ENCODE results near the gene FER1L5.

The FER1L5 gene

DNA sequence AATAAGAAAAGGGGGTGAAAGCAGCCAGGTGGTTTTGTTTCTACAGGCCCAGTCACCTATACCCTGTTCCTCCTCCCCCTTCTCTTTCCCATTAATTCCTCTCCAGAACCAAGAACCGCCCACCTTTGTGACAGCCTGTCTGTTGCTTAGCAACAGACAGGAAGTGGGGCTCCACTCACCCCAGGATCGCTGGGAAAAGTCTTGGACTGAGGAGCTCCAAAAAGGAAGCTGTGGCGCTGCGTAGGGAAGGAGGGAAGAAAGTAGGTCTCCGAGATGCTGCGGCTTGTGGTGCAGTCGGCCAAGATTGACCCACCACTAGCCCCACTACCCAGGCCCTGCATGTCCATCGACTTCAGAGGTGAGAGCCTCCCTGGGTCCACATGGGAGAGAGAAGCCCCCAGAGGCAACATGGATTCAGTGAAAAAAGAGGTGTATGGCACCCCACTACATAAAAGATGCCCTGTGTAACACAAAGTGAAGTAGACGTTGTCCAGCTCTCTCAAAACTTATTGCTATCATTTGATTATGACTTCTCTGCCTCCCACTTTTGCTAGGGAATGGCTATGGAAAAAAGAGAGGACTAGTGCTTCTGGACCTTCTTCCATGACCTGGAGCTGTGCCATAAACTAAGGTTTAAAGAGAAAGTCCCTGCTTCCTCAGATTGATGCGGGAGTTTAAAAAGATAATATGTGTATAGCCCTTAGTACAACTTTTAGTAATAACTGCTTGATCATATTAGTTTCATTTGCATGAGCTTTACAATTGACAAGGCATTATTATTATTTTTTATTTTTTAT lies at the start of gene FER1L5:
Gene FER1L5 (plus strand): TSS at position 201 of the 797 bp plus-strand sequence. CDS start 73 bp downstream, at position 274.
- TF ChIP-seq, protein P1, sequence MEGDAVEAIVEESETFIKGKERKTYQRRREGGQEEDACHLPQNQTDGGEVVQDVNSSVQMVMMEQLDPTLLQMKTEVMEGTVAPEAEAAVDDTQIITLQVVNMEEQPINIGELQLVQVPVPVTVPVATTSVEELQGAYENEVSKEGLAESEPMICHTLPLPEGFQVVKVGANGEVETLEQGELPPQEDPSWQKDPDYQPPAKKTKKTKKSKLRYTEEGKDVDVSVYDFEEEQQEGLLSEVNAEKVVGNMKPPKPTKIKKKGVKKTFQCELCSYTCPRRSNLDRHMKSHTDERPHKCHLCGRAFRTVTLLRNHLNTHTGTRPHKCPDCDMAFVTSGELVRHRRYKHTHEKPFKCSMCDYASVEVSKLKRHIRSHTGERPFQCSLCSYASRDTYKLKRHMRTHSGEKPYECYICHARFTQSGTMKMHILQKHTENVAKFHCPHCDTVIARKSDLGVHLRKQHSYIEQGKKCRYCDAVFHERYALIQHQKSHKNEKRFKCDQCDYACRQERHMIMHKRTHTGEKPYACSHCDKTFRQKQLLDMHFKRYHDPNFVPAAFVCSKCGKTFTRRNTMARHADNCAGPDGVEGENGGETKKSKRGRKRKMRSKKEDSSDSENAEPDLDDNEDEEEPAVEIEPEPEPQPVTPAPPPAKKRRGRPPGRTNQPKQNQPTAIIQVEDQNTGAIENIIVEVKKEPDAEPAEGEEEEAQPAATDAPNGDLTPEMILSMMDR (IDR thresholded peaks at IDR 0.05; ENCODE audit: borderline replicate concordance, insufficient read depth, low read depth, low read length) = no peak
- no peak within 1 kb of the TSS for H3K4me3 ChIP-seq (ENCODE audit: low read depth, low read length)

DNA sequence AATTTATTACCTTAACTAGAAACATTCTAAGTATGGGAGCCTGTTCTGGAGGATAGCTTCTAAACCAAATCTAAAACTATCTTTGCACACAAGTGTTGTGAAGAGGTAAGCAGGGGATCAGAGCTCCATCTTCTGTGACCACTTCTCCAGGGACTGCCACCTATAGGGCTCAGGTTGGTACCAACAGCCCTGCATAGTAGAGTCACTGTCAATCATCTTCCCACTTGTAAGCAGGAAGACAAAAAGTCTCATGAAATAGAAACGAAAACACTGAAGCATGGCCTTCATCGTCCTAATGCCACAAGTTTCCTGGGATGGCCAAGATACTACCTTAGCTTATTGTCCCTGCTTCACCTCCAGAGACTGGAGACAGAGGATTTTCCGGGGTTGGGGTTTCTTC lies 48.3 kb upstream of the FER1L5 start:
- H3K4me3 ChIP-seq (ENCODE audit: low read depth, low read length) = no peak overlapping the region
- TF ChIP-seq, protein P1 (IDR thresholded peaks at IDR 0.05; ENCODE audit: borderline replicate concordance, insufficient read depth, low read depth, low read length) = no peak

DNA sequence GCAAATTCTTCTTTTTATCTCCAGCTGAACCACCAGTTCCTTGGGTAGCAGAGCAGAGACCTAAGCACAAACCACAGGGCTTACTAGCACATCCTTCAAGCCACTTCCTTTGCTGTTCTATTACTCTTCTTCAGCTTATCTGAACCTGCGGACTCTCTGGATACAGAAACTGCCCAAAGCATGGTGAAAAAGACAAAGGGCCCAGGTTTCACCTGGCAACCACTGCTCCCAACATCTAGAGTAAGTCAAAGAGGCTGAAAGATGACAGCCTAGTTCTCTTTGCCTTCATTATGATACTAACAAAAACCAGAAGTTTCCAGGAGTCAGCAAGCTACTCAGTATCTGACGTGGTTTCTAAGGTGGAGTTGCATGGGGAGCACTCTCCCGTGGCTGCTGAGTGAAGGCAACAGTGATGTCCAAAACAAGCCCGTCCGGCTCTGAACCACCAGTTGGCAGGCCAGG lies 47.8 kb upstream of the FER1L5 start:
- TF ChIP-seq, protein P1 (IDR thresholded peaks at IDR 0.05; ENCODE audit: borderline replicate concordance, insufficient read depth, low read depth, low read length) = no peak
- H3K4me3 ChIP-seq (ENCODE audit: low read depth, low read length) = no peak overlapping the region

DNA sequence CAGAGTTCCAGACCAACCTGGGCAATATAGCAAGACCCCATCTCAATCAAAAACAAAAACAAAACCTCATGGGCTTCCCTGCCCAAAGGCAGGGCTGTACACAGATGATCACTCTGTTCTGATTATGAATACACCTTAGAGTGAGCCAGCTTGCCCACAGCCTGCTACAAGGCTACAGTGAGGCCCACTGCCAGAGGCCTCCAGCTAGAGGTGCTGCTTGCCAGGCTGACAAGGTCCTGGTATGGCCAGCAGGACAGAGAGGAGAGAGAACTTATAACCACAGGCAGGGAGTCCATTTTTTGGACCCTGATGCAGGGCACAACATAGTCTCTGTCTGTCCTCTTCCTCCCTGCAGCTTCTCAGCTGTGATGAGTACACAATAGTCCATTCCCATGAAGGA lies 46.0 kb upstream of the FER1L5 start:
- TF ChIP-seq, protein P1 (IDR thresholded peaks at IDR 0.05; ENCODE audit: borderline replicate concordance, insufficient read depth, low read depth, low read length) = no peak
- no peak overlapping the region for H3K4me3 ChIP-seq (ENCODE audit: low read depth, low read length)

DNA sequence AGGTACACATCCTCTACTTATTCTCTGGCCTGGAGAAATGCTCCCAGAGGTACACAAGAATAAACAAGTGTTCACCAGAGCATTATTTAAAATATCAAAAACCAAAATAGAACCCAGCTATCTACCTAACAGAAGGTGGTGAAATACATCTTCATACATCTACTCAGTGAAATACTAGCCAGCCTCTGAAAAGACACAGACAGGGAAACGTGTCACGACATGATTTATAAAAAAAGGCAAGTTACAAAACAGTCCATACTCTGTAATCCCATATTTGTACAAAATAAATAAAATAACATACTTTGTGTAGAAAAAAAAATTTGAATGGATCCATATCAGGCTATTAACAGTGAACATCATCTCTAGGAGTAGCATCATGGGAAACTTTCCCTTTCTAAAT lies 42.6 kb upstream of the FER1L5 start:
- no peak overlapping the region for H3K4me3 ChIP-seq (ENCODE audit: low read depth, low read length)

DNA sequence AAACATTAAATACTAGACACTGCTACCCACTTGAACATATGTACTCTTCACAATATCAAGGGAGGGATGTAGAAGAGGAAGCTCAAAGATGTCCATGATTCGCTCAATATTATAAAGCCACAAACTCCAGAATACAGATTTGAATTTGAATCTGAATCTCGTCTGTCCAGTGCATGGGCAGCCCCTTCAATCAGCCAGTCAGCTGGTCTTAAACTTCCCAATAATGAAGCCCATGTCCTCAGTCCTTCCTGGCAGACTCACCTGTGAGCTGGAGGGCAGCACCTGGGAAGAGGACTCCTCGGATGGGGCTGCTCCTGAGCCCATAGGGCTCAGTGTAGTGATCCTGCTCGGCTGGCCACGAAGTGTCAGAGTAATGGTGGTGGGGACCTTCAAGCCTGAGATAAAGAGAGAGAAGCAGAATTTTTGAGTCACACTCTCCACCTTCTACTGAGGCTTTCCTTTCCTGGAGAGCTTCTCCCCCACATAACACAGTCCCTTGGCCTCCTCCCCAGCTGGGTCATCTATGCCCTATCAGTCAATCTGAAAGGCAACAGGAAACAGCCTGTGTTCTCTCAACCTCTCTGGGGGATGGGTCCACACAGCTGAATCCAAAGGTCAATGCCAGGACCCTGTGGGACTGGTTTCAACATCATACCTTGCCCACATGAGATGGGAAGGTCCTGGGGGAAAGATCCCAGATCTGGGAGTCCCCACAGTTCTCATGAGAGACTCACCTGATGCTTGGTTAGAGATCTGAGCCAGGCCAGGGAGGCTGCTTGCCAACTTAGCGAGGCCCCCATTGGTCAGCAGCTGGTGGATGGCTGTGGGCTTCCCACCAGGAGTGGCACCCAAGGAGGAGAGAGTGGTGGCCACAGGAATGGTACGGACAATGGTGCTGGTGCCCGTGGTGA lies 40.9 kb upstream of the FER1L5 start:
- TF ChIP-seq, protein P1 (IDR thresholded peaks at IDR 0.05; ENCODE audit: borderline replicate concordance, insufficient read depth, low read depth, low read length) = no peak
- H3K4me3 ChIP-seq (ENCODE audit: low read depth, low read length) = no peak overlapping the region

More for the DNA sequence above, 42.6 kb upstream of the FER1L5 start:
- TF ChIP-seq, protein P1 (IDR thresholded peaks at IDR 0.05; ENCODE audit: borderline replicate concordance, insufficient read depth, low read depth, low read length) = no peak
